GM23338 (cell line): ENCODE measurements around the gene ARHGDIA. TPM values are rescaled to one million over a fixed set of nuclear protein-coding genes. Genes with fewer than 3 reads are reported as not detected.
A peak's percentile ranks its signal among the peaks of the same experiment; 100 is the strongest.

Source experiments
- ATAC-seq: fragments of 200-7000 bp; cut with Tn5 transposase; 3 replicates; pipeline ENCODE4 v1.9.1; 2020
- DNase-seq: peaks from one replicate; pipeline ENCODE4 v3.0.0-alpha.2; 2015; ENCODE audit warnings: low spot score
- H2AFZ ChIP-seq: fragments of 200-600 bp; sonication (generic); 2 replicates; pipeline ENCODE4 v1.8.0; 2016; ENCODE audit warnings: antibody characterized with exemption, mild to moderate bottlenecking, moderate library complexity
- H3F3A ChIP-seq: fragments of 200-600 bp; sonication (generic); replicated peaks from 2 replicates; pipeline ENCODE4 v1.8.0; 2017; ENCODE audit warnings: antibody characterized with exemption, mixed run types, low read depth
- H3K27ac ChIP-seq: fragments of 200-600 bp; sonication (generic); 2 replicates; pipeline ENCODE4 v1.6.1; 2016; ENCODE audit warnings: low read depth
- H3K27me3 ChIP-seq: fragments of 200-600 bp; sonication (generic); 2 replicates; pipeline ENCODE4 v1.8.0; 2016; ENCODE audit warnings: mild to moderate bottlenecking, mixed run types, moderate library complexity; ENCODE audit not compliant: insufficient read depth
- H3K36me3 ChIP-seq: fragments of 200-600 bp; sonication (generic); 2 replicates; pipeline ENCODE4 v1.8.0; 2016; ENCODE audit warnings: mild to moderate bottlenecking; ENCODE audit not compliant: insufficient read depth
- H3K4me1 ChIP-seq: fragments of 200-600 bp; sonication (generic); 2 replicates; pipeline ENCODE4 v1.8.0; 2016; ENCODE audit warnings: mild to moderate bottlenecking, moderate library complexity; ENCODE audit not compliant: insufficient read depth
- H3K4me2 ChIP-seq: fragments of 200-600 bp; sonication (generic); 2 replicates; pipeline ENCODE4 v1.7.1; 2017; ENCODE audit warnings: mixed run types
- H3K4me3 ChIP-seq: fragments of 200-600 bp; sonication (generic); 2 replicates; pipeline ENCODE4 v1.6.1; 2016; ENCODE audit warnings: mixed run types
- H3K79me2 ChIP-seq: fragments of 200-600 bp; sonication (generic); replicated peaks from 2 replicates; pipeline ENCODE4 v1.8.0; 2017; ENCODE audit warnings: mild to moderate bottlenecking; ENCODE audit not compliant: insufficient read depth
- H3K9me2 ChIP-seq: fragments of 200-600 bp; sonication (generic); 2 replicates; pipeline ENCODE4 v1.8.0; 2017; ENCODE audit not compliant: insufficient read depth
- H4K20me1 ChIP-seq: fragments of 200-600 bp; sonication (generic); replicated peaks from 2 replicates; pipeline ENCODE4 v1.8.0; 2017; ENCODE audit warnings: mild to moderate bottlenecking; ENCODE audit not compliant: insufficient read depth
- H3K27ac Mint-ChIP-seq: 2 replicates; pipeline ENCODE4 v1.8.0; 2020; ENCODE audit warnings: inconsistent platforms, mild to moderate bottlenecking, moderate library complexity, mixed read lengths
- H3K27me3 Mint-ChIP-seq: 3 replicates; pipeline ENCODE4 v1.8.0; 2022; ENCODE audit warnings: low read depth, mild to moderate bottlenecking, moderate library complexity, mixed read lengths, inconsistent platforms; ENCODE audit not compliant: insufficient read depth, poor library complexity
- H3K36me3 Mint-ChIP-seq: 3 replicates; pipeline ENCODE4 v1.8.0; 2021; ENCODE audit warnings: low read depth, mild to moderate bottlenecking, inconsistent platforms, moderate library complexity, mixed read lengths
- H3K4me1 Mint-ChIP-seq: 3 replicates; pipeline ENCODE4 v1.8.0; 2020; ENCODE audit warnings: mild to moderate bottlenecking, inconsistent platforms, mixed read lengths
- H3K4me3 Mint-ChIP-seq: 3 replicates; pipeline ENCODE4 v1.8.0; 2021; ENCODE audit warnings: moderate library complexity, mild to moderate bottlenecking, inconsistent platforms, mixed read lengths
- H3K9me3 Mint-ChIP-seq: 3 replicates; pipeline ENCODE4 v1.8.0; 2020; ENCODE audit warnings: moderate library complexity, mild to moderate bottlenecking, inconsistent platforms, mixed read lengths
- CREB1 ChIP-seq: fragments of 250-450 bp; sonication (Bioruptor Pico); IDR thresholded peaks from 2 replicates; pipeline ENCODE4 v1.5.0; 2020; ENCODE audit warnings: low read depth, mild to moderate bottlenecking, moderate library complexity
- CTCF ChIP-seq, 2 experiments: fragments of 200-600 bp in 1 of 2; sonication (generic) in 1 of 2; conservative IDR thresholded peaks; 2 replicates each; pipeline versions ENCODE4 v1.5.1 to v1.6.1; 2016 to 2017; ENCODE audit warnings: antibody characterized with exemption in 2 of 2, low read depth in 2 of 2, mild to moderate bottlenecking in 2 of 2, moderate library complexity in 1 of 2
- ETS1 ChIP-seq: IDR thresholded peaks from 2 replicates; pipeline ENCODE4 v1.6.1; 2016; ENCODE audit warnings: antibody characterized with exemption
- EZH2 ChIP-seq: fragments of 200-600 bp; sonication (generic); IDR thresholded peaks from one replicate; pipeline ENCODE4 v1.8.0; 2017; ENCODE audit warnings: antibody characterized with exemption, mild to moderate bottlenecking, low read depth; ENCODE audit not compliant: unreplicated experiment
- EZH2phosphoT487 ChIP-seq: fragments of 200-600 bp; sonication (generic); IDR thresholded peaks from one replicate; pipeline ENCODE4 v1.8.1; 2018; ENCODE audit warnings: antibody characterized with exemption; ENCODE audit not compliant: unreplicated experiment
- JUNB ChIP-seq: IDR thresholded peaks from one replicate; pipeline ENCODE4 v1.6.1; 2016; ENCODE audit warnings: antibody characterized with exemption; ENCODE audit not compliant: unreplicated experiment
- NANOG ChIP-seq: IDR thresholded peaks from 2 replicates; pipeline ENCODE4 v1.6.1; 2016; ENCODE audit warnings: antibody characterized with exemption, borderline replicate concordance
- POLR2AphosphoS5 ChIP-seq: IDR thresholded peaks from 2 replicates; pipeline ENCODE4 v1.6.1; 2016; ENCODE audit warnings: antibody characterized with exemption, low read depth
- REST ChIP-seq: IDR thresholded peaks from one replicate; pipeline ENCODE4 v1.6.1; 2018; ENCODE audit warnings: antibody characterized with exemption; ENCODE audit not compliant: unreplicated experiment
- STAT1 ChIP-seq: IDR thresholded peaks from one replicate; pipeline ENCODE4 v1.6.1; 2016; ENCODE audit warnings: antibody characterized with exemption; ENCODE audit not compliant: unreplicated experiment
- ZNF114 ChIP-seq: fragments of 250-450 bp; sonication (Bioruptor Pico); IDR thresholded peaks from 2 replicates; pipeline ENCODE4 v1.5.0; 2020; ENCODE audit warnings: mild to moderate bottlenecking, moderate library complexity
- ZNF331 ChIP-seq: fragments of 250-450 bp; sonication (Bioruptor Pico); IDR thresholded peaks from 2 replicates; pipeline ENCODE4 v1.5.0; 2020; ENCODE audit warnings: low read depth, mild to moderate bottlenecking, moderate library complexity
- ZNF462 ChIP-seq: fragments of 250-450 bp; sonication (Bioruptor Pico); IDR thresholded peaks from 2 replicates; pipeline ENCODE4 v1.5.0; 2020; ENCODE audit warnings: mild to moderate bottlenecking, moderate library complexity
- polyA plus RNA-seq: library from polyadenylated mRNA; unstranded; fragments of >200 nt; fragmentation: Nextera tagmentation; extraction: Ambion mirVana; gene quantifications from 2 replicates; pipeline ENCODE4 v1.2.1, GENCODE V29; 2016
- total RNA-seq: library from RNA; depleted of rRNA; stranded (reverse); fragments of >200 nt; shearing (Covaris generic); gene quantifications from 2 replicates; pipeline ENCODE4 v1.2.3, GENCODE V29; 2014

ARHGDIA gene
- total and polyA plus RNA-seq, 2 experiments from 2014 or later = 125 to 140 TPM

GRCh38 chr17:81868674-81869220 lies 2.4 kb downstream of the ARHGDIA start:
- Mint-ChIP-seq H3K9me3 (no peaks in the 10 kb centered on the region; the same call in 2 of the 3 replicates), H3K27ac (0 out of 2 replicates have a peak overlapping the region, but pooled peaks have one; percentile 65), H3K36me3 (peaks cover 15% of the 10 kb centered on the region), H3K4me1 (peaks cover 23% of the 10 kb centered on the region), H3K4me3 (peak overlapping the region; percentile 36; the same call in 2 of the 3 replicates), H3K27me3 (peaks cover 45% of the 10 kb centered on the region)
- Histone ChIP-seq H3K4me3 (no peak overlapping the region), H3K4me2 (peak overlapping the region; percentile 60; the same call in 1 of the 2 replicates), H3F3A (peaks cover 58% of the 10 kb centered on the region), H3K79me2 (peaks cover 14% of the 10 kb centered on the region), H3K27me3 (no peaks in the 10 kb centered on the region), H2AFZ (no peak overlapping the region), H3K9me2 (no peaks in the 10 kb centered on the region), H4K20me1 (peaks cover 15% of the 10 kb centered on the region), H3K27ac (peak overlapping the region; percentile 81), H3K4me1 (peaks cover 12% of the 10 kb centered on the region), H3K36me3 (0 out of 2 replicates have a peak, but pooled peaks cover 6% of the 10 kb centered on the region)
- TF ChIP-seq CTCF (conservative IDR thresholded peaks at IDR 0.05; ENCODE audit: low read depth in 2 of 2) (no peak), ZNF331 (CRISPR knock-in tag) (no peak), EZH2phosphoT487 (no peak), CREB1 (CRISPR knock-in tag) (no peak), REST (no peak), ETS1 (no peak), STAT1 (no peak), ZNF462 (CRISPR knock-in tag) (no peak), EZH2 (no peak), POLR2AphosphoS5 (no peak; the same call in 1 of the 2 replicates), ZNF114 (CRISPR knock-in tag) (no peak), NANOG (no peak), JUNB (no peak)
- ATAC-seq (peak; percentile 3), DNase-seq (peak; percentile 36)
